GM19240 (cell line): ENCODE data around the gene SLC16A7.
A peak's percentile ranks its signal among the peaks of the same experiment; 100 is the strongest.
"Not testable (repeated sequence)": the region's sequence is repeated elsewhere in the genome, so short reads cannot be mapped to it uniquely, and the experiment has no call there.

ENCODE experiments used
- DNase-seq: peaks from one replicate; pipeline ENCODE4 v3.0.0; 2011; ENCODE audit warnings: low spot score; ENCODE audit not compliant: insufficient read length

The SLC16A7 gene

GRCh38 chr12:59735231-59735630 is 139.4 kb downstream of the SLC16A7 start:
- DNase-seq, result no peak

DNA sequence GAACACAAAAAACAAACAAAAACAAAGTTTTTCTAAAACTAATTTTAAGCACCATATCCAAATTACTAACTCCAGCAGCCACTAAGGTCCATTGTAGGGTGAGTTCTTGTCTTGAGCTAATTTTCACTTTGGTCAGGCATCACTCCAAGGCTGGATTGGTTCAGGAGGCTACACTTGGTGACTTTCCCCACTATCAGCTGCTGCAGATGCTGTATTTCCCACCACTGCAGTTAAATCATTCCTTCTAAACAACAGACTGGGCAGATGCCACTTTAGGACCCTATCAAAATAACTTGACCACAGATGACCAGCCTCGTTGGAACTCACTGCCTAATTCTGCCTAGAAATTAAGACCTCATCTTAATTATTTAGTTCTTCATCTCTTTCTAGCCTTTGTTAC is 140.5 kb downstream of the SLC16A7 start:
- no peak for DNase-seq

- DNase-seq, result no peak
Measured at GRCh38 chr12:59736786-59737185, 141.0 kb downstream of the SLC16A7 start.

GRCh38 chr12:59737725-59738463 is 142.1 kb downstream of the SLC16A7 start:
- no peak for DNase-seq

DNA sequence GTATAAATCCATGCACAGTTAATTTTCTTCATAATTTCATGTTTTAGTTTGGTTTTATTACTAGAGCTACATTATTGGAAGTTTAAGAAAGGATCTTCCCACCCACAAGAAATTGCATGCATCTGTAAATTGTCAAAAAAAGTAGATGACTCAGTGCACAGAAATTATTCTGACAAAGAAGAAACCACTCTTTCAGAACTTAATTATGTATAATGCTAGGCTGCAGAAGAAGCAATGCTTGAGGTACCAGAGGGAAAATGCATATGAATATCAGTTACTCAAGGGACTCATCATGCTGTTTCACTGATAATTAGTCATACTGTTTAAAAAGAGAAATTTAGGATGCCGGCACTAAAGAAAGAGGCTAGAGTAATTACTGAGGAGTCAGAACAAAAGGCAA is 147.0 kb downstream of the SLC16A7 start:
- no peak for DNase-seq

DNA sequence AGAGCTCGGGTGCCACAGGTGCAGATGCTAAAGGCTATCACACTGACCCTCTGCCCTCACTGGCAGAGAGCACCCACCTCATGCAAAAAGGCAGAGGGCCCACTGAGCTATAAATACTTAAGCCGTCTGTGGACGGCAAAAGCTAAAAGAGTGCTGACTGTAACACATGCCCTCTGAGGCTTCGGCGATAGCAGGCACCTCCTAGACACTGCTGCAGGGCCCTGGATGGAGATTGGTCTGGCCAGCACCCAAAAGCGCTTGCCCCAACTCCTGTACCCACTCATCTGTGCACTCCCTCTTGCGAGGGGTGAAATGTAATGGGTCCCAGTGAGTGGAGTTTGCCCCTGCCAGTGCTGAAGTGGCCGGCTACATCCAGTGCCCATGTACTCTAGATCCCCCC is 148.7 kb downstream of the SLC16A7 start:
- no peak for DNase-seq

DNA sequence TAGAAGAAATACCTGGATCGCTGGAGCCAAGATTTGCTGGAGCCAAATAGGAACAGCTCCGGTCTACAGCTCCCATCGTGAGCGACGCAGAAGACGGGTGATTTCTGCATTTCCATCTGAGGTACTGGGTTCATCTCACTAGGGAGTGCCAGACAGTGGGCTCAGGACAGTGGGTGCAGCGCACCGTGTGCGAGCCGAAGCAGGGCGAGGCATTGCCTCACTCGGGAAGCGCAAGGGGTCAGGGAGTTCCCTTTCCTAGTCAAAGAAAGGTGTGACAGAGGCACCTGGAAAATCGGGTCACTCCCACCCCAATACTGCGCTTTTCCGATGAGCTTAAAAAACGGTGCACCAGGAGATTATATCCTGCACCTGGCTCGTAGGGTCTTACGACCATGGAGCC is 155.3 kb downstream of the SLC16A7 start:
- not testable (repeated sequence) for DNase-seq

GRCh38 chr12:59761542-59761941 is 165.7 kb downstream of the SLC16A7 start:
- no peak for DNase-seq

DNA sequence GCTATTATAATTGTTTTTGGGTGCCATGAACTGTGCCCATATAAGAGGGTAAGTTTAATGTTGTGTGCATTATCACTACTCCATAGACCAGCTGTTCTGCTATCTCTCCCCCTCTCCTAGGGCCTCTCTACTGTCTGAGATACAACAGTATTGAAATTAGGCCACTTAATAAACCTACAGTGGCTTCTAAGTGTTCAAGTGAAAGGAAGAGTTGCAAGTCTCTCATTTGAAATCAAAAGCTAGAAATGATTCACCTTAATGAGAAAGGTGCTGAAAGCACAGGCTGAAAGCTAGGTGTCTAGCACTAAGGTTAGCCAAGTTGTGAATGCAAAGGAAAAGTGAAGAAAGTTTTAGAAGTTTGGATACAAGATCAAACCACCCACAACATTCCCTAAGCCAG is 168.0 kb downstream of the SLC16A7 start:
- no peak for DNase-seq

GRCh38 chr12:59768031-59768430 is 172.2 kb downstream of the SLC16A7 start:
- no peak for DNase-seq

GRCh38 chr12:59780605-59781135 is 184.8 kb downstream of the SLC16A7 start:
- DNase-seq, result no peak

DNA sequence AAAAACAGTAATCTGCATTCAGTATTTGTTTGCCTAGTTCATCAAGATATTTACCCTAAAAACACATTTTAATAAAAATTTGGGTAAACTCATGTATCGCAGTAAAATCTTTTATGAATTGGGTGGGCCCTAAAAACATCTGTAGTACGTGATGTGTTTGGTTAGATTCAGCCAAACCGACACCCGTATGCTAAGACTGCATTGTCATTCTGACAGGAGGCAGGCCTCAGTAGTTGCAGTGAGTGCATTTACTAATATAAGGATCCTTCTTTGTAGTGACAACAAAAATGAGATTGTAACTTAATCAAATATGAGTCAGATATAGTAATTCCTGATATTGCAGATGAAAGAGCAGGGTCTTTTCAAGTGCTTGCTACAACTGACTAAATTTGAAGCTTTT is 191.8 kb downstream of the SLC16A7 start:
- no peak for DNase-seq

GRCh38 chr12:59792647-59793046 is 196.8 kb downstream of the SLC16A7 start:
- DNase-seq, result no peak

- no peak for DNase-seq
Measured at GRCh38 chr12:59803735-59804134, 207.9 kb downstream of the SLC16A7 start.

GRCh38 chr12:59808317-59808910 is 212.6 kb downstream of the SLC16A7 start:
- peak; percentile 3 for DNase-seq

- no peak for DNase-seq
Measured at GRCh38 chr12:59811991-59812390, 216.2 kb downstream of the SLC16A7 start.

- no peak for DNase-seq
Measured at GRCh38 chr12:59812716-59813115, 216.9 kb downstream of the SLC16A7 start.

DNA sequence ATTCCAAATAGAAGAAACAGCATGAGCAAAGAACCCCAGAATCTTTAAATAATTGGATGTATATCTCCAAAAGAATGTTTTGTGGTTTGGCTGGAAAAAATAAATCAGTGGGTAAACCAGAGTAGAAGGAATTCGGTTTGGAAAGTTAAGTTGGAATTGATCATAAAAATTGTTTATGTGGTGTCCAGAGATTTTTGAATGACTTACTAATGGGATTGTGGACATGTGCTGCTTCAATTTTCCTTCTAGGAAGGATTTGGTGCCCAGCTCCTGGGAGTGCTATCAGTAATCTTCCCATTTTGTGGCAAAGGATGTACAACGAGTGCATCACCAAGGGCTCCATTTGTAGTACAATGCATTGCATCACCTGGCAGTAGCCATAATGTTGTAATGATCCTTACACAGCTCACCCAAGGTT is 224.8 kb downstream of the SLC16A7 start:
- DNase-seq, result no peak

- no peak for DNase-seq
Measured at GRCh38 chr12:59823567-59823966, 227.7 kb downstream of the SLC16A7 start.

DNA sequence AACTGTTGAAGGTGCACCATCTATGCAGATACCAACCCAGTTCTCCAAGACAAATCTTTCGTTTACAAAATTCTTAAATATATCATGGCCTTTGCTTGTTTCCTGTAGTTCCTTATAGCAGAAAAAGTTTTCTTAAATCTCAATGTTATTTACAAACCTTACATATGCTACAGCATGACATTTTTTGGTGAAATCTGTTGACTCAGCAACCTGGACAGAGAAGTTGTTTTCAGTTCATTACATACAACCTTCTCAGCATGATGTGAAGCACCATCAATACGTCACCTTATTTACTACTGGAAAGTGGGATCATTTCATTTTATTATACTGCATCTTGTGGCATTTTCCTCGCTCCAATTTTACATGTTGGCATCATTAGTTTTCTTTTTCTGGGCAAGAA is 231.9 kb downstream of the SLC16A7 start:
- DNase-seq, result no peak

DNA sequence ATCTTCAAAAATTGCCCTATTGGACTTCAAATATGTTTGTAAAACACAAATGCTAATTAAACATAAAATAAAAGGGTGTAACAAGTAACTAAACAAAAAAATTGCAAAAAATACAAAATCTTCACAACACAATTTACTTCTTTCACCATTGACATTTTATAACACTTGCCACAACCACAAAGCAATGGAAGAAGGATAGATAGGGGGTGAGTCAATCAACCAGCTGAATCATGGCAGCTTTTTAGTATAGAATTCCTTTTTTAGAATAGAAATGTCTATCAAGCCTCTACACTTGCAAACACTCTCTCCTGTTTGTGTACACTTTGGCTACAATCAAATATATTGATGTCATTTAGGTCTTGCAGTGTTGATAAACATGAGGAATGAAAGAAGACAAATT is 232.7 kb downstream of the SLC16A7 start:
- DNase-seq, result no peak

DNA sequence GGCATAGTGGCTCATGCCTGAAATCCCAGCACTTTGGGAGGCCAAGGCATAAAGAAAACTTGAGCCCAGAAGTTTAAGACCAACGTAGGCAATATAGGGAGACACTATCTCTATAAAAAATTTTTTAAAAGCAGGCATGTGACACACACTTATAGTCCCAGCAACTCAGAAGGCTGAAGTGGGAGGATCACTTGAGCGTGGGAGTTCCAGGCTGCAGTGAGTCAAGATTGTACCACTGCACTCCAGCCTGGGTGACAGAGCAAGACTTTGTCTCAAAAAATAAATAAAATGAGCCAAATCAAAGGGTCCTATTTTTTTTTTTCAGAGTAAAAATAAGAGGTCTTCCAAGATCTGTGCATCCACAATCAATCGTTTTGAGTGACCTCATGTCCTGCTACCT is 237.6 kb downstream of the SLC16A7 start:
- DNase-seq, result no peak
